Smooth muscle cell (in vitro differentiated cells): ENCODE measurements around the gene ALS2CL. TPM values are rescaled to one million over a fixed set of nuclear protein-coding genes. Genes with fewer than 3 reads are reported as not detected.

Source experiments
- DNase-seq: peaks from one replicate; lab custom pipeline; 2025; ENCODE audit not compliant: unreplicated experiment; lab: John Stamatoyannopoulos, UW
- H2AFZ ChIP-seq: fragments of 200-600 bp; sonication (generic); 2 replicates; pipeline ENCODE4 v1.6.0; 2016; ENCODE audit warnings: antibody characterized with exemption, low read depth, mild to moderate bottlenecking
- H3F3A ChIP-seq: fragments of 200-600 bp; sonication (generic); 2 replicates; pipeline ENCODE4 v1.6.0; 2017; ENCODE audit warnings: antibody characterized with exemption, low read depth
- H3K27ac ChIP-seq: fragments of 200-600 bp; sonication (generic); 2 replicates; pipeline ENCODE4 v1.5.1; 2016; ENCODE audit warnings: low read depth, mild to moderate bottlenecking
- H3K27me3 ChIP-seq: fragments of 200-600 bp; sonication (generic); 2 replicates; pipeline ENCODE4 v1.6.1; 2016; ENCODE audit warnings: low read depth, mild to moderate bottlenecking
- H3K36me3 ChIP-seq: fragments of 200-600 bp; sonication (generic); 2 replicates; pipeline ENCODE4 v1.5.1; 2016; ENCODE audit warnings: low read depth
- H3K4me1 ChIP-seq: fragments of 200-600 bp; sonication (generic); 2 replicates; pipeline ENCODE4 v1.5.1; 2016; ENCODE audit warnings: low read depth
- H3K4me2 ChIP-seq: fragments of 200-600 bp; sonication (generic); 2 replicates; pipeline ENCODE4 v1.6.0; 2016; ENCODE audit warnings: mild to moderate bottlenecking
- H3K4me3 ChIP-seq: fragments of 200-600 bp; sonication (generic); 2 replicates; pipeline ENCODE4 v1.5.1; 2016; ENCODE audit warnings: mild to moderate bottlenecking
- H3K79me2 ChIP-seq: fragments of 200-600 bp; sonication (generic); 2 replicates; pipeline ENCODE4 v1.6.0; 2016; ENCODE audit warnings: low read depth, mild to moderate bottlenecking
- H3K9ac ChIP-seq: fragments of 200-600 bp; sonication (generic); 2 replicates; pipeline ENCODE4 v1.6.0; 2016; ENCODE audit warnings: low read depth
- H3K9me3 ChIP-seq: fragments of 200-600 bp; sonication (generic); replicated peaks from 2 replicates; pipeline ENCODE4 v1.5.1; 2016; ENCODE audit warnings: low read depth
- H4K20me1 ChIP-seq: fragments of 200-600 bp; sonication (generic); 2 replicates; pipeline ENCODE4 v1.6.0; 2016; ENCODE audit warnings: low read depth
- WGBS: methylation state at CpG from one replicate; pipeline ENCODE4 v1.1.7; 2016; ENCODE audit warnings: low lambda C conversion rate; 5-methylcytosine and 5-hydroxymethylcytosine counted together
- polyA plus RNA-seq: library from polyadenylated mRNA; unstranded; fragments of >200 nt; fragmentation: Nextera tagmentation; extraction: Ambion mirVana; gene quantifications from 2 replicates; pipeline ENCODE4 v1.2.1, GENCODE V29; 2016
- total RNA-seq: library from RNA; depleted of rRNA; stranded (reverse); fragments of >200 nt; gene quantifications from 2 replicates; pipeline ENCODE4 v1.2.3, GENCODE V29; 2014
- TF ChIP-seq, protein P1 (sequence below): fragments of 200-600 bp; sonication (generic); IDR thresholded peaks from 2 replicates; pipeline ENCODE4 v1.5.1; 2017; ENCODE audit warnings: borderline replicate concordance, mild to moderate bottlenecking, antibody characterized with exemption; ENCODE audit not compliant: insufficient read depth, poor library complexity, severe bottlenecking

The ALS2CL gene
- total and polyA plus RNA-seq, 2 experiments from 2014 or later = 8.5 to 9.4 TPM

- H3K4me1 ChIP-seq = peaks cover 13% of the 10 kb centered on the region
- H3K4me2 ChIP-seq = no peak overlapping the region
- no peaks in the 10 kb centered on the region for H3K79me2 ChIP-seq
- H3K9me3 ChIP-seq = no peaks in the 10 kb centered on the region
- no peaks in the 10 kb centered on the region for H3K27me3 ChIP-seq
- H3F3A ChIP-seq = no peaks in the 10 kb centered on the region
- H3K27ac ChIP-seq = no peak overlapping the region
- H4K20me1 ChIP-seq = no peaks in the 10 kb centered on the region
- no peak overlapping the region for H3K9ac ChIP-seq
- no peak overlapping the region for H2AFZ ChIP-seq
- H3K4me3 ChIP-seq = no peak overlapping the region
- DNase-seq = no peak
- 88% methylated on average over 4 of the region's 4 CpGs for WGBS
- TF ChIP-seq, protein P1, sequence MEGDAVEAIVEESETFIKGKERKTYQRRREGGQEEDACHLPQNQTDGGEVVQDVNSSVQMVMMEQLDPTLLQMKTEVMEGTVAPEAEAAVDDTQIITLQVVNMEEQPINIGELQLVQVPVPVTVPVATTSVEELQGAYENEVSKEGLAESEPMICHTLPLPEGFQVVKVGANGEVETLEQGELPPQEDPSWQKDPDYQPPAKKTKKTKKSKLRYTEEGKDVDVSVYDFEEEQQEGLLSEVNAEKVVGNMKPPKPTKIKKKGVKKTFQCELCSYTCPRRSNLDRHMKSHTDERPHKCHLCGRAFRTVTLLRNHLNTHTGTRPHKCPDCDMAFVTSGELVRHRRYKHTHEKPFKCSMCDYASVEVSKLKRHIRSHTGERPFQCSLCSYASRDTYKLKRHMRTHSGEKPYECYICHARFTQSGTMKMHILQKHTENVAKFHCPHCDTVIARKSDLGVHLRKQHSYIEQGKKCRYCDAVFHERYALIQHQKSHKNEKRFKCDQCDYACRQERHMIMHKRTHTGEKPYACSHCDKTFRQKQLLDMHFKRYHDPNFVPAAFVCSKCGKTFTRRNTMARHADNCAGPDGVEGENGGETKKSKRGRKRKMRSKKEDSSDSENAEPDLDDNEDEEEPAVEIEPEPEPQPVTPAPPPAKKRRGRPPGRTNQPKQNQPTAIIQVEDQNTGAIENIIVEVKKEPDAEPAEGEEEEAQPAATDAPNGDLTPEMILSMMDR = no peak
- no peaks in the 10 kb centered on the region for H3K36me3 ChIP-seq
Observed at GRCh38 chr3:46626039-46626438, 67.4 kb downstream of the ALS2CL start.

GRCh38 chr3:46624975-46625490 lies 68.4 kb downstream of the ALS2CL start:
- Histone ChIP-seq H3K27me3 (no peaks in the 10 kb centered on the region), H3K4me1 (peaks cover 13% of the 10 kb centered on the region), H3K36me3 (no peaks in the 10 kb centered on the region), H3K27ac (no peak overlapping the region), H3K4me2 (no peak overlapping the region), H3K9me3 (no peaks in the 10 kb centered on the region), H3K9ac (no peak overlapping the region), H3F3A (no peaks in the 10 kb centered on the region), H4K20me1 (no peaks in the 10 kb centered on the region), H2AFZ (no peak overlapping the region), H3K79me2 (no peaks in the 10 kb centered on the region), H3K4me3 (no peak overlapping the region)
- 92% methylated on average over 3 of the region's 3 CpGs for WGBS
- TF ChIP-seq, protein P1 = no peak
- DNase-seq = no peak

DNA sequence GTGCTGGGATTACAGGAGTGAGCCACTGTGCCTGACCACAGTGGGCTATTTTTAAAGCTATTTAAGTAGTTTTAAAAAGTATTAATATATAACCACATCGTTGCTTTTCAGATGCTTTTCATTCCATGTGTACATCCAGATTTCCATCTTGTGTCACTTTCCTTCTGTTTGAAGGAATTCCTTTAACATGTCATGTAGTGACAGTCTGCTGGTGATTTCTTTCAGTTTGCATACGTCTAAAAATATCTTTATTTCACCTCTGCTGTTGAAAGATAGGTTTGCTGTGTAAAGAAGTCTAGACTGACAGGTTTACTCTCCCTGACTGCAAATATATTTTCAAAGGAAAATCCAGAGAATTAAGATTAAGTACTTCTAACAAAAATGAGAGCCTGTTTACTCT lies 68.9 kb downstream of the ALS2CL start:
- H3K27ac ChIP-seq = no peak overlapping the region
- no peak overlapping the region for H3K4me2 ChIP-seq
- no peaks in the 10 kb centered on the region for H3K9me3 ChIP-seq
- H3K4me1 ChIP-seq = peaks cover 10% of the 10 kb centered on the region
- no peak for DNase-seq
- WGBS = 44% methylated on average over 2 of the region's 2 CpGs
- no peaks in the 10 kb centered on the region for H4K20me1 ChIP-seq
- H3K4me3 ChIP-seq = no peak overlapping the region
- no peak overlapping the region for H2AFZ ChIP-seq
- no peaks in the 10 kb centered on the region for H3F3A ChIP-seq
- H3K79me2 ChIP-seq = no peaks in the 10 kb centered on the region
- H3K9ac ChIP-seq = no peak overlapping the region
- H3K27me3 ChIP-seq = no peaks in the 10 kb centered on the region
- H3K36me3 ChIP-seq = no peaks in the 10 kb centered on the region
- TF ChIP-seq, protein P1 = no peak
